NT2/D1 (cell line): ENCODE measurements around the gene MOB3B.

Experiments
- SUZ12 ChIP-seq: IDR thresholded peaks from 2 replicates; pipeline ENCODE4 v1.6.1; 2011; ENCODE audit not compliant: insufficient read length, insufficient read depth; ENCODE audit errors: extremely low read depth
- YY1 ChIP-seq: IDR thresholded peaks from 2 replicates; pipeline ENCODE4 v1.6.1; 2011; ENCODE audit not compliant: insufficient read length, insufficient read depth

DNA sequence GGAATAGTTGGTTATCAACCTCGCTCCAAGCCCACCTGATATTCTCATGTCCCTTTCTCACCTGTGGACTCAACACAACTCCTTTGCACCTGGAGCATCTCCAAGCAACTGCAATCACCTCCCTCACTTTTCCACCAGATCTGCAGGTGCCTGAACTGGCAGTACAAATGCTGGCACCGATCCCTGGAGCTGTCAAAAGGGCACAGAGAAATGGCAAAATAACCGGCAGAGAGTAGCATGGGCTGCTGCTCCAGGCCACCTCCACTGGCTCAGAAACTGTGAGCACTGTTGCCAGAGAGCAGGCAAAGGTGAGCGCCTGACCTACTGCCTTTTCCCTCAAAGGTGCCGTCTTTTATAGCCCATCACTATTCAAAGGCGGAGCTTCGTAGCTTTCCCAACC lies 247.3 kb downstream of the MOB3B start:
- TF ChIP-seq SUZ12 = no peak
- no peak for TF ChIP-seq YY1
